Measurements from ENCODE around the gene GALT.
"Not testable (repeated sequence)": the region's sequence is repeated elsewhere in the genome, so short reads cannot be mapped to it uniquely, and the experiment has no call there.

The GALT gene

GRCh38 chr9:34627716-34628655 lies 18.5 kb upstream of the GALT start:
- no peak for DNase-seq (ENCODE audit: low read depth)

- DNase-seq (ENCODE audit: low read depth) = no peak
Measured at GRCh38 chr9:34628656-34629490, 17.6 kb upstream of the GALT start, which contains the start of gene ARID3C. ARID3C (minus strand) TSS chr9:34629066; CDS start chr9:34628014, 1,052 bp downstream.

- DNase-seq (ENCODE audit: low read depth) = no peak
Measured at GRCh38 chr9:34629491-34629808, 17.0 kb upstream of the GALT start.

GRCh38 chr9:34630402-34631154 lies 15.9 kb upstream of the GALT start:
- no peak for DNase-seq (ENCODE audit: low read depth)

- DNase-seq (ENCODE audit: low read depth) = no peak
Measured at GRCh38 chr9:34633166-34633565, 13.3 kb upstream of the GALT start.

GRCh38 chr9:34633851-34634550 lies 12.5 kb upstream of the GALT start:
- DNase-seq (ENCODE audit: low read depth) = peak; percentile 61

- DNase-seq (ENCODE audit: low read depth) = no peak
Measured at GRCh38 chr9:34634551-34635248, 11.8 kb upstream of the GALT start.

- no peak for DNase-seq (ENCODE audit: low read depth)
Measured at GRCh38 chr9:34635556-34635955, 10.9 kb upstream of the GALT start.

GRCh38 chr9:34636791-34637355 lies 9.6 kb upstream of the GALT start:
- no peak for DNase-seq (ENCODE audit: low read depth)

GRCh38 chr9:34637356-34638137 lies 8.9 kb upstream of the GALT start, which contains the start of gene SIGMAR1:
SIGMAR1 (minus strand) TSS chr9:34637787; CDS start chr9:34637697, 90 bp downstream.
- peak; percentile 91 for DNase-seq (ENCODE audit: low read depth)

GRCh38 chr9:34638138-34638445 lies 8.4 kb upstream of the GALT start:
- DNase-seq (ENCODE audit: low read depth) = no peak

- not testable (repeated sequence) for DNase-seq (ENCODE audit: low read depth)
Measured at GRCh38 chr9:34639322-34639721, 7.2 kb upstream of the GALT start.

GRCh38 chr9:34642679-34643078 lies 3.8 kb upstream of the GALT start:
- DNase-seq (ENCODE audit: low read depth) = no peak

GRCh38 chr9:34644766-34645314 lies 1.6 kb upstream of the GALT start:
- DNase-seq (ENCODE audit: low read depth) = no peak

GRCh38 chr9:34647084-34647403 lies 569 bp downstream of the GALT start:
- no peak for DNase-seq (ENCODE audit: low read depth)

GRCh38 chr9:34647651-34648050 lies 1.2 kb downstream of the GALT start:
- no peak for DNase-seq (ENCODE audit: low read depth)

GRCh38 chr9:34648673-34649072 lies 2.2 kb downstream of the GALT start:
- no peak for DNase-seq (ENCODE audit: low read depth)

- no peak for DNase-seq (ENCODE audit: low read depth)
Measured at GRCh38 chr9:34650816-34651215, 4.3 kb downstream of the GALT start.

- no peak for DNase-seq (ENCODE audit: low read depth)
Measured at GRCh38 chr9:34651321-34651720, 4.8 kb downstream of the GALT start.
